Activated CD8-positive, alpha-beta T cell treated with anti-CD3 and anti-CD28 coated beads, Interleukin-2, amount 10 ng/mL, durations not matched to agents 7 days and 5 days (primary cell): ENCODE data around the gene TPBGL. TPM values are rescaled to one million over a fixed set of nuclear protein-coding genes. Genes with fewer than 3 reads are reported as not detected.

Experiments
- ATAC-seq: fragments of 150-1000 bp; cut with Tn5 transposase; one replicate; pipeline ENCODE4 v1.10.0; 2021; ENCODE audit warnings: moderate library complexity
- CTCF ChIA-PET: fragments of 350-600 bp; sonication (Branson Sonifier 250); formaldehyde crosslinking; loops from one replicate; lab custom pipeline; 2021; ENCODE audit warnings: antibody characterized with exemption; lab: Charles Lee
- POLR2A ChIA-PET: fragments of 350-600 bp; sonication (Branson Sonifier 250); formaldehyde crosslinking; loops from one replicate; lab custom pipeline; 2021; ENCODE audit warnings: antibody characterized with exemption; lab: Charles Lee
- DNase-seq: peaks from one replicate; pipeline ENCODE4 v3.0.0-alpha.2; 2020
- H3K27ac Mint-ChIP-seq: one replicate; pipeline ENCODE4 v1.8.0; 2021; ENCODE audit warnings: mild to moderate bottlenecking, mixed read lengths
- H3K27me3 Mint-ChIP-seq: one replicate; pipeline ENCODE4 v1.8.0; 2021; ENCODE audit warnings: low read depth, mixed read lengths
- H3K36me3 Mint-ChIP-seq: one replicate; pipeline ENCODE4 v1.8.0; 2021; ENCODE audit warnings: low read depth, mixed read lengths
- H3K4me1 Mint-ChIP-seq: one replicate; pipeline ENCODE4 v1.8.0; 2021; ENCODE audit warnings: low read depth, mixed read lengths
- H3K4me3 Mint-ChIP-seq: one replicate; pipeline ENCODE4 v1.8.0; 2021; ENCODE audit warnings: mild to moderate bottlenecking, mixed read lengths
- H3K9me3 Mint-ChIP-seq: one replicate; pipeline ENCODE4 v1.8.0; 2022; ENCODE audit warnings: mixed read lengths; ENCODE audit not compliant: insufficient read depth
- total RNA-seq, 2 experiments: library from RNA; stranded (reverse); gene quantifications; one replicate each; pipeline ENCODE4 v1.2.3, GENCODE V29; 2021

TPBGL gene, protein sequence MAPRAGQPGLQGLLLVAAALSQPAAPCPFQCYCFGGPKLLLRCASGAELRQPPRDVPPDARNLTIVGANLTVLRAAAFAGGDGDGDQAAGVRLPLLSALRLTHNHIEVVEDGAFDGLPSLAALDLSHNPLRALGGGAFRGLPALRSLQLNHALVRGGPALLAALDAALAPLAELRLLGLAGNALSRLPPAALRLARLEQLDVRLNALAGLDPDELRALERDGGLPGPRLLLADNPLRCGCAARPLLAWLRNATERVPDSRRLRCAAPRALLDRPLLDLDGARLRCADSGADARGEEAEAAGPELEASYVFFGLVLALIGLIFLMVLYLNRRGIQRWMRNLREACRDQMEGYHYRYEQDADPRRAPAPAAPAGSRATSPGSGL
- under 1 TPM in 1 of 2 experiments, not detected in 1; 0.13 TPM for total RNA-seq

DNA sequence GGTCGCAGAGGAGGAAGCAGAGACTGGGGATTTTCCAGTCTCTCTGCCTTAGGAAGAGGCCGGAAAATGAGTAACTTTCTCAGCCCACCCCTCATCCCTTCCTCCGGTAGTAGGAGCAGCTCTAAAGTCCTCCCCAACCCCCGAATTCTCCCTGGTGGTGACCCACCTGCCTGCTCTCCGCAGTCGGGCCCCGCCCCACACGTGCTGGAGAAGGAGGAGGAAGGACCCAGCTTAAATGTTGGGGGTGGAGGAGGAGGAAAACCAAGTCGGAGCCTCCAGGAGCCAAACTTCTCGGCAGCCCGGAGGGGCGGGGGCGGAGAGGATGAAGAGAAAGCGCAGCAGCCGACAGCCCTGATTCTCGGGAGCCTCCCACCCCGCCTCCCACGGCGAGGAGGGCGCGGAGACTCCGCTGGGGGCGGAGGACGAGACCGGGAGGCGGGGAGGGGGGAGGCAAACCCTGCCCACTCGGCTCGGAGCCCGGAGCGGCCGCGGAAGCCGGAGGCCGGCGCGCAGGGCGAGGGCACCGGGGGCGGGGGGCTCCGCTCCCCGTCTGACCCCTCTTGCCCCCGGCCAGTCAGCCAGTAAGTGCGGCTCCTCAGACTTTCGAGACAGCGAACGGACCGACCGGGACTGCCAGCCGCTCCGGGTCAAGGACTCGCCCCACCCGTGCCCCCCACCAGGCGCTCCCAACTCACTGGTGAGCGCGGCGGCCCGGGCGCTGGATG is at the start of gene TPBGL:
Gene TPBGL (plus strand): TSS at position 464 of the 725 bp plus-strand sequence. CDS start 276 bp downstream, outside the sequence.
- peaks cover 56% of the 10 kb centered on the region for H3K27me3 Mint-ChIP-seq
- H3K36me3 Mint-ChIP-seq, result no peaks in the 10 kb centered on the region
- ATAC-seq (no peak), DNase-seq (no peak)
- H3K27ac Mint-ChIP-seq, result no peak within 1 kb of the TSS
- CTCF ChIA-PET, result interaction anchor here (0.7 to 17.8 kb wide), 28 partner anchors 8 to 596 kb away, joined by 3 to 538 read pairs (median 6); partner anchors contain the start of gene SLCO2B1
- H3K9me3 Mint-ChIP-seq, result no peaks in the 10 kb centered on the region
- POLR2A ChIA-PET, result interaction anchor here (1.4 kb wide), 1 partner anchor 492 kb away, joined by 3 read pairs; the partner anchor contains the start of gene RNF169
- H3K4me3 Mint-ChIP-seq, result peak within 1 kb of the TSS; percentile 72
- peaks cover 9% of the 10 kb centered on the region for H3K4me1 Mint-ChIP-seq

DNA sequence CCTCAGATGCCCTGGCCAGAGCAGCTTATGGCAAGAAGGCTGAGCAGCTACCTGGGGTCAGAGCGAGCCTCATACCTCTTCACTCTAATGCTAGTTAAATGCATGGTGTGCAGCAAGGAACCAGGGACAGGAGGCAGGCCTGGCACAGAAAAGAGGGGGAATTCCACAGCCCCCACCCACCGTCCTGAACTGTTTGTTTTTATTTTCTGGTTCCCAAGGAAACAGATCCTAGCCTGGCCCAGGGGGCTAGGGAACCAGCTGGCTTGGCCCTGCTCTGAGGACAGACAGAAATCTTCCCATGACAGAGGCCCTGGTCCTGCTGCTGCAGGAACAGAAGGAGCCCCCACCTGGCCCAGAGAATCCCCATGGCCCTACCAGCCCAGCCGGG is 49.2 kb upstream of the TPBGL start:
- POLR2A ChIA-PET, result no interaction called here
- no peak for ATAC-seq
- H3K27ac Mint-ChIP-seq, result no peak overlapping the region

DNA sequence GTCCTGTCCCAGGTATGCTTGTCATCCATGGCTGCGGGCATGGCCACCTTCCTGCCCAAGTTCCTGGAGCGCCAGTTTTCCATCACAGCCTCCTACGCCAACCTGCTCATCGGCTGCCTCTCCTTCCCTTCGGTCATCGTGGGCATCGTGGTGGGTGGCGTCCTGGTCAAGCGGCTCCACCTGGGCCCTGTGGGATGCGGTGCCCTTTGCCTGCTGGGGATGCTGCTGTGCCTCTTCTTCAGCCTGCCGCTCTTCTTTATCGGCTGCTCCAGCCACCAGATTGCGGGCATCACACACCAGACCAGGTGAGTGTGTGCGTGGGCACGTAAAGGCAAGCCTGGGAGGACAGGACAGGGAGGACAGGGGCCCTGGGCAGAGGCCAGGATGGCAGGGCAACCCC is 47.3 kb upstream of the TPBGL start:
- CTCF ChIA-PET, result no interaction called here
- no peak overlapping the region for H3K4me3 Mint-ChIP-seq
- H3K27me3 Mint-ChIP-seq, result peaks cover 6% of the 10 kb centered on the region
- no peak overlapping the region for H3K27ac Mint-ChIP-seq
- peaks cover 6% of the 10 kb centered on the region for H3K4me1 Mint-ChIP-seq
- H3K9me3 Mint-ChIP-seq, result no peaks in the 10 kb centered on the region
- ATAC-seq, result no peak
- POLR2A ChIA-PET, result interaction anchor here (0.6 kb wide), 1 partner anchor 82 kb away, joined by 3 read pairs; no protein-coding TSS in a partner anchor
- no peak for DNase-seq
- no peaks in the 10 kb centered on the region for H3K36me3 Mint-ChIP-seq

More for the DNA sequence above, 49.2 kb upstream of the TPBGL start:
- CTCF ChIA-PET, result interaction anchor here (1.5 to 2.3 kb wide), 2 partner anchors 14 to 51 kb away, joined by 4 to 10 read pairs; no protein-coding TSS in a partner anchor
- Mint-ChIP-seq H3K4me1 (peaks cover 6% of the 10 kb centered on the region), H3K36me3 (no peaks in the 10 kb centered on the region), H3K27me3 (peaks cover 6% of the 10 kb centered on the region), H3K4me3 (no peak overlapping the region), H3K9me3 (no peaks in the 10 kb centered on the region)
- DNase-seq, result no peak

DNA sequence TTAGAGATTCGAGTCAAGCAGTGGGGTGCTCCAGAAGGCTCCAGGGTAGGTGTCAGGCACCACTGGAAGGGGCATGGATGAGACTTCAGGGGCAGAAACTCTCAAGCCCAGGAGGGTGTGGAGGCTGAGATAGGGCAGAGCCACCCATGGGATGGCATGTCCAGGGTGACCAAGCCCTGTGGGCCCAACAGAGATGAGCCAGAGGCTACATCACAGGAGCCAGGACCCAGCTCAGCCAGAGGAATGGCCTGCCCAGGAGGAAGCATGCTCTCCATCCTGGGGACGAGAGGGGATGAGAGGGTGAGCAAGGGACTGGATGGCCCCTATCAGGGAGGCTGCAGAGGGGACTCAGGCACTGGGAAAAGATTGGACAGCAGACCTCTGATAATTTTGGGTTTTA is 46.9 kb upstream of the TPBGL start:
- peaks cover 4% of the 10 kb centered on the region for H3K4me1 Mint-ChIP-seq
- H3K27me3 Mint-ChIP-seq, result peaks cover 6% of the 10 kb centered on the region
- ChIA-PET POLR2A (interaction anchor here (0.6 kb wide), 1 partner anchor 81 kb away, joined by 3 read pairs; no protein-coding TSS in a partner anchor), CTCF (interaction anchor here (3.1 kb wide), 1 partner anchor 11 kb away, joined by 22 read pairs; no protein-coding TSS in a partner anchor)
- no peaks in the 10 kb centered on the region for H3K36me3 Mint-ChIP-seq
- H3K27ac Mint-ChIP-seq, result no peak overlapping the region
- ATAC-seq (no peak), DNase-seq (no peak)
- no peaks in the 10 kb centered on the region for H3K9me3 Mint-ChIP-seq
- H3K4me3 Mint-ChIP-seq, result no peak overlapping the region

DNA sequence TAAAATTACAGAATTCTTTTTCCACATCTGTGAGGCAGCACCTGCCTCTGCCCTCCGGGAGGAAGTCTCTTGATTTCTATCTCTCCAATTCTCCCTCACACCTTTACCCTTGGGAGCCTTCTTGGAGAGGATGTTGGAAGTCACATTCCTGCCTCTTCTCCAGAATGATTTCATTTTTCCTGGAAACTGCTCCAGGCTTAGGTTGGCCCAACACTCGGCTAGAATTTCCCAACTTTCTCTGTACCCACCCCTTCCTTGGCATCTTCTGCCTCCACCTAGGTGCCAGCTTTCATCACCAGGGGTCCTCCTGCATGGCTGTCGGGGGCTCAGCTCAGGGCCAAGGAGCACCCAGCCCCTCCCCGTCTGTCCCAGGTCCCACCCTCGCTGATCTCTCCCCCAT is 46.4 kb upstream of the TPBGL start:
- Mint-ChIP-seq H3K27me3 (peaks cover 6% of the 10 kb centered on the region), H3K27ac (no peak overlapping the region), H3K9me3 (no peaks in the 10 kb centered on the region), H3K36me3 (no peaks in the 10 kb centered on the region), H3K4me3 (no peak overlapping the region), H3K4me1 (peaks cover 4% of the 10 kb centered on the region)
- no peak for ATAC-seq
- POLR2A ChIA-PET, result no interaction called here
- no peak for DNase-seq
- CTCF ChIA-PET, result interaction anchor here (1.0 to 3.1 kb wide), 3 partner anchors 11 to 55 kb away, joined by 3 to 22 read pairs (median 3); no protein-coding TSS in a partner anchor

DNA sequence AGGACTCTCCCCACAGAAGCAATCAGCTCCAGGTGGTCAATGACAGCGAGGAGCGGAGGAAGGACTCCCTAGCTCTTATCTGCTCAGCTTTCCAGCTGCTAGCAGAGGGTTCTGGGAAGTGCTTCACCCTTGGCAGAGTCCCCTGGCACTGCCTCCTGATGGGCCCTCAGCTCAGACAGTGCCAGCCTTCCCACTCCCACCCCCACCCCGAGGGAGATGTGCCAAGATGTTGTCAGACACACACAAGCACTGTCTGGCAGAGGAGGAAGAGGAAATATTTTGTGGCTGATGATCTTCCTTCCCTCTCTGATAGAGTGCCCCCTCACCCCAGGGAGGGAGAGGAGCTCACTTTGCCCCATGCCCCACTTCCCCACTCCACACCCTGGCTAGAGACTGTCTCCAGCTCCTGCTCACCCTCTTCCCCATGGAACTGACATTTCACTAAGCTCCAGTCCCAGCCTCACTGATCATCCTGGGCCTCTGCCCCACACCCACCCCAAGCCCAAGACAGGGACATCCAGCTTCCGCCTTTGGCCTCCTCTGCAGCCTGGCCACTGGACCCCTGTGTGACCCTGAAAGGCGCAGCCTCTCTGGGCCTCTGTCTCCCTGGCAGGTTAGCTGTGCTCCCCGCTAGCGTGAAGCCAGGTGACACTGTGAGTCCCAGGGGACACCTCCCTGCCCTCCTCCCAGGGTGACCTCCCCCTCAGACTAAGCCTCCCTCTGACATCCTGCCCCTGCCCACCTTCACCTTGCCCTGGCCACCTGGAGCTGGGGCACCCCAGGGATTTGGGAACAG is 45.2 kb upstream of the TPBGL start:
- Mint-ChIP-seq H3K36me3 (no peaks in the 10 kb centered on the region), H3K9me3 (no peaks in the 10 kb centered on the region), H3K27me3 (peaks cover 6% of the 10 kb centered on the region), H3K4me1 (peaks cover 4% of the 10 kb centered on the region), H3K27ac (no peak overlapping the region), H3K4me3 (no peak overlapping the region)
- ATAC-seq, result no peak
- DNase-seq, result no peak
- ChIA-PET POLR2A (no interaction called here), CTCF (interaction anchor here (1.0 to 18.5 kb wide), 5 partner anchors 10 to 53 kb away, joined by 3 to 432 read pairs (median 3); no protein-coding TSS in a partner anchor)

DNA sequence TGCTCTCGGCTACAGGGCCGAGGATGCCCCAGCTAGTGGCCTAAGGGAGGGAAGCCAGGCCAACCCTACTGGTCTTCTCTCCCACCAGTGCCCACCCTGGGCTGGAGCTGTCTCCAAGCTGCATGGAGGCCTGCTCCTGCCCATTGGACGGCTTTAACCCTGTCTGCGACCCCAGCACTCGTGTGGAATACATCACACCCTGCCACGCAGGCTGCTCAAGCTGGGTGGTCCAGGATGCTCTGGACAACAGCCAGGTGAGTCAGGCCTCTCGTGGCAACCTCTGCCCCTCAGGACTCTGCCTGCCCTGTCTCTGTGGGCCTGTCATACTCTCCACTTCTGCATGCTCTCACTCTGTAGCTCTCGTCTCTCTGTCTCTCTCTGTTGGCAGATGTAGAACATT is 44.1 kb upstream of the TPBGL start:
- H3K4me1 Mint-ChIP-seq, result peaks cover 4% of the 10 kb centered on the region
- DNase-seq (no peak), ATAC-seq (no peak)
- H3K27ac Mint-ChIP-seq, result no peak overlapping the region
- ChIA-PET CTCF (interaction anchor here (1.0 to 18.5 kb wide), 5 partner anchors 9 to 54 kb away, joined by 3 to 432 read pairs (median 5); no protein-coding TSS in a partner anchor), POLR2A (no interaction called here)
- peaks cover 6% of the 10 kb centered on the region for H3K27me3 Mint-ChIP-seq
- H3K4me3 Mint-ChIP-seq, result no peak overlapping the region
- H3K9me3 Mint-ChIP-seq, result no peaks in the 10 kb centered on the region
- no peaks in the 10 kb centered on the region for H3K36me3 Mint-ChIP-seq

DNA sequence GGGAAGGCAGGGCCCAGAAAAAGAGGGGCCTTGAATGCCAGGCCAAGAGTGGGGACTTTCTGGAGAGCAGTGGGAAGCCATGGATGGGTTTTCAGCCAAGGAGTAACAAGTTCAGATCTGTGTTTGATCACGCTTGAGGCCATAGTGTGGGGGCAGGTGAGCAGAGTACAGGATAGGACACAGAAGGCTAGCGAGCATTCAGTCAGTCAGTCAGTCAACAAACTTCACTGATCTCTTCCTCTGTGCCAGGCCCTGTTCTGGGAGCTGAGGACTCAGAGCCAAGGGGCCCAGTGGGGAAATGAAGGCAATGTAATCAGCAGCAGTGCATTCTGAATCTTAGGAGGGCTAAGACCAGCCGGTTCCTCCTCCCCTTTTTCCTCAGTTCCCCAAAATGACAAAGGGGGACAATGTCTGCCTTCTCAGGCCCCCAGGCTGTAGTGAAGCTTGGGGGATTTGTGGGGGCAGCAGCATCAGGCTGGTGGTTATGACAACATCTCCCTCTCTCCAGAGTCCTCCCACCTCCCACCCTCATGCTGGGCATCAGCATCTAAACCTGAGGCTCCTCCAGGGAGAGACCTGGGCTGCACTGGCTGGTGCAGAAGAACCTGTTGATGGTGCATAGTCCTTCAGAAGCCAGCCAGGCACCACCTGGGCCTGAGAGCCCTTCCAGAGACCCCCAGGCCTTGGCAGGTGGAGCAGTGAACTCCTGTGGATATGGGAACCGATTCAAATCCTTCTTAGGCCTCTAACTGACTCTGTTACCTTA is 42.9 kb upstream of the TPBGL start:
- CTCF ChIA-PET, result interaction anchor here (18.5 kb wide), 1 partner anchor 56 kb away, joined by 432 read pairs; no protein-coding TSS in a partner anchor
- ATAC-seq, result no peak

DNA sequence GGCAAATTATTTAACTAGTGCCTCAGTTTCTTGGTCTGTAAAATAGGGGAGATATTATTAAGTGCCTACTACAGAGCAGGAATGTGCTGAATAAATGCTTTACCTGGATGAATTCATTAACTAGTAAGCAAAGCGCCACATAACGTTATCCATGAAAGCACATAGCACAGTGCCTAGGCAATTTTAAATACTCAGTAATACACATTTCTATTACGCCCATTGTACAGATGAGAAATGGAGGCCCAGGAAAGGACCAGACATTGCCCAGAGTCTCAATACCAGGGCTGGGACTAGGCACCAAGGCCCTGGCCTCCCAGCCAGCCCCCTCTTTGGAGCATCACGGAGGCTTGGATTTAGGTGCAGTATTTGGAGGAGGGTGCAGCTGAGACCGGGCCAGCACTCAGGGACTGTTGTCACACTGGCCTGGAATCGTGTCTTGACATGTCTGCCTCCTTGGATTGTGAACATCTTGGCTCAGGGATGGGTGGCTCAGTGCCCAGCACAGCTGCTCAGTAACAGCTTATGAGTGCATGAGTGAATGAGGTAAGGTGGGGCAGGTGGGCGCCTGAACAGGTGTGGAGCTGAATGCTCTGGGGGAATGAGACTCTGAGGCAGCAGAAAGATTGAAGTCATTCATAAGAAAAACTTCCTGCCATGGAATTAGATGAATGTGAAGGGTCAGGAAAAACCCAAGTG is 42.1 kb upstream of the TPBGL start:
- Mint-ChIP-seq H3K36me3 (no peaks in the 10 kb centered on the region), H3K4me3 (no peak overlapping the region), H3K27me3 (peaks cover 6% of the 10 kb centered on the region), H3K9me3 (no peaks in the 10 kb centered on the region), H3K27ac (no peak overlapping the region), H3K4me1 (peaks cover 4% of the 10 kb centered on the region)
- ChIA-PET POLR2A (interaction anchor here (1.2 kb wide), 1 partner anchor 24 kb away, joined by 3 read pairs; no protein-coding TSS in a partner anchor), CTCF (interaction anchor here (18.5 kb wide), 1 partner anchor 56 kb away, joined by 432 read pairs; no protein-coding TSS in a partner anchor)
- no peak for DNase-seq
- ATAC-seq, result no peak

More for the DNA sequence above, 42.9 kb upstream of the TPBGL start:
- no peaks in the 10 kb centered on the region for H3K9me3 Mint-ChIP-seq
- H3K27ac Mint-ChIP-seq, result no peak overlapping the region
- DNase-seq, result no peak
- H3K4me3 Mint-ChIP-seq, result no peak overlapping the region
- H3K36me3 Mint-ChIP-seq, result no peaks in the 10 kb centered on the region
- POLR2A ChIA-PET, result no interaction called here
- peaks cover 4% of the 10 kb centered on the region for H3K4me1 Mint-ChIP-seq
- H3K27me3 Mint-ChIP-seq, result peaks cover 6% of the 10 kb centered on the region

DNA sequence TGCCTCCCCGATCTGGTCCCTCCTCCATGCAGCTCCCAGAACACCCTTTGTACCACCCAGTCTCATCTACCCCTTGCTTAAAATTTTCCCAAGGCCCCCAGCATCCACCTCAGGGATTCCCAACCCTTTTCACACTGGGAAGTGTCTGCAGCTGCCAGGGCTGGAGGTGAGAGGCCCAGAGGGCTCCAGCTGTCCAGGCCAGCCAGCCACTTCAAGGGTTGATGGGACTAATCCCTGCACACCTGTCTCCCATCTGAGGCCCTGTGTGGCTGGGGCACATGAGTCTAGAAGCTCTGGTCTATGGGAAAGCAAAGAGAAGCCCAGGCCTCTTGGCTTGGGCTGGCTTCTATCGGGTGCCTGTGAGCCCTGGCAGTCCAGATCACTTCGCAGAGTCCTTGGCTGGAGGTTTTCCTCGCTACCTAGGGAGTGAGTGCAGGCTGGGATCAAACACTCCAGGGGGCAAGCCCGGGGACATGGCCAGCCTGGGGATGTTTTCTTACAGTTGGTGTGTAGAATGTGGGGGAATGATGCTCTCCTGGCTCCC is 41.1 kb upstream of the TPBGL start:
- peaks cover 4% of the 10 kb centered on the region for H3K4me1 Mint-ChIP-seq
- no peak overlapping the region for H3K27ac Mint-ChIP-seq
- no peaks in the 10 kb centered on the region for H3K9me3 Mint-ChIP-seq
- DNase-seq, result no peak
- no peaks in the 10 kb centered on the region for H3K36me3 Mint-ChIP-seq
- peaks cover 6% of the 10 kb centered on the region for H3K27me3 Mint-ChIP-seq
- ATAC-seq, result no peak
- no peak overlapping the region for H3K4me3 Mint-ChIP-seq
- ChIA-PET POLR2A (interaction anchor here (1.2 kb wide), 1 partner anchor 25 kb away, joined by 3 read pairs; no protein-coding TSS in a partner anchor), CTCF (interaction anchor here (18.5 kb wide), 1 partner anchor 57 kb away, joined by 432 read pairs; no protein-coding TSS in a partner anchor)
